Measurements from ENCODE around the gene LRFN5.

Gene LRFN5

DNA sequence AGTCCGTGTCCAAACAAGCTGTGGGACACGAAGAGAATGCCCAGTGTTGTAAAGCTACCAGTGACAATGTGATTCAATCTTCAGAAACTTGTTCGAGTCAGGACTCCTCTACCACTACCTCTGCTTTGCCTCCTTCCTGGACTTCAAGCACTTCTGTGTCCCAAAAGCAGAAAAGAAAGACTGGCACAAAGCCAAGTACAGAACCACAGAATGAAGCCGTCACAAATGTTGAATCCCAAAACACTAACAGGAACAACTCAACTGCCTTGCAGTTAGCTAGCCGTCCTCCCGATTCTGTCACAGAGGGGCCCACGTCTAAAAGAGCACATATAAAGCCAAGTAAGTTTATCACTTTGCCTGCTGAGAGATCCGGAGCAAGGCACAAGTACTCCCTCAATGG is 284.9 kb downstream of the LRFN5 start:
- H3K4me2 ChIP-seq (ENCODE audit: low read depth, low read length), result no peak overlapping the region

DNA sequence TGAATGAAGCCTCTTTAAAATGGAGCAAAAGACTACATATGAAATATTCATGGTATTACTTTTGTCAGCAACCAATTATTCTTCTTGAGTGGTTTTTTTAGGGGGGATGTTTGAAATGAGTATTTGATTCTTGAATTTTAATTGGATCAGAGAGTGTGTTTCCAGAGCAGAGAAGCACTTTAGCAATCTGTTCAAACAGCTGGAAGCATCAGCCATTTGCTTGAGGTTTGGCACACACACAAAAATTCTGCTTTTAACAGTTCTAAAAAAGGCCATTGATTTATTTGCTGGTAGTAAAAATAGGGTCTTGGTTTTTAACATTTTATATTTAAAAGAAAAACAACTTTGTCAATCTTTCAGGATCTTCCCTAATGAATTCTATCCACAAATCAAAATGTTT is 292.7 kb downstream of the LRFN5 start:
- H3K4me1 ChIP-seq (ENCODE audit: low read length), result no peaks in the 10 kb centered on the region
- no peaks in the 10 kb centered on the region; the same call in 1 of the 2 replicates for H3K9me3 ChIP-seq (replicated peaks; ENCODE audit: insufficient read depth, low read length)
- no peak for DNase-seq
- no peak overlapping the region for H3K27ac ChIP-seq (ENCODE audit: low read length)
- TF ChIP-seq CTCF (IDR thresholded peaks at IDR 0.05; ENCODE audit: low read length) (no peak), EZH2phosphoT487 (IDR thresholded peaks at IDR 0.05; ENCODE audit: low read length) (no peak), EZH2 (optimal IDR thresholded peaks at IDR 0.05; ENCODE audit: low read depth, low read length) (no peak)
- no peak overlapping the region for H3K4me2 ChIP-seq (ENCODE audit: low read depth, low read length)
- H3K4me3 ChIP-seq (ENCODE audit: low read length), result no peak overlapping the region
- no peaks in the 10 kb centered on the region for H3K36me3 ChIP-seq (replicated peaks; ENCODE audit: insufficient read depth, low read length)
- H3K9me2 ChIP-seq (replicated peaks; ENCODE audit: insufficient read depth, low read length), result no peaks in the 10 kb centered on the region
- no peaks in the 10 kb centered on the region for H3K27me3 ChIP-seq (replicated peaks; ENCODE audit: insufficient read depth, low read length)
- H3K9ac ChIP-seq (ENCODE audit: low read length), result no peak overlapping the region
- no peaks in the 10 kb centered on the region for H3K79me2 ChIP-seq (ENCODE audit: low read length)
- H3F3A ChIP-seq (ENCODE audit: insufficient read depth, low read length), result no peaks in the 10 kb centered on the region
- H2AFZ ChIP-seq (ENCODE audit: low read length), result no peak overlapping the region
- H4K20me1 ChIP-seq (ENCODE audit: insufficient read depth, low read length), result no peaks in the 10 kb centered on the region

More for the DNA sequence above, 284.9 kb downstream of the LRFN5 start:
- H4K20me1 ChIP-seq (ENCODE audit: insufficient read depth, low read length), result no peaks in the 10 kb centered on the region
- TF ChIP-seq EZH2phosphoT487 (IDR thresholded peaks at IDR 0.05; ENCODE audit: low read length) (no peak), EZH2 (optimal IDR thresholded peaks at IDR 0.05; ENCODE audit: low read depth, low read length) (no peak), CTCF (IDR thresholded peaks at IDR 0.05; ENCODE audit: low read length) (no peak)
- H3F3A ChIP-seq (ENCODE audit: insufficient read depth, low read length), result no peaks in the 10 kb centered on the region
- no peaks in the 10 kb centered on the region for H3K79me2 ChIP-seq (ENCODE audit: low read length)
- H3K4me1 ChIP-seq (ENCODE audit: low read length), result no peaks in the 10 kb centered on the region
- no peak for DNase-seq
- H3K27ac ChIP-seq (ENCODE audit: low read length), result no peak overlapping the region
- no peak overlapping the region for H2AFZ ChIP-seq (ENCODE audit: low read length)
- no peak overlapping the region for H3K9ac ChIP-seq (ENCODE audit: low read length)
- no peaks in the 10 kb centered on the region for H3K9me2 ChIP-seq (replicated peaks; ENCODE audit: insufficient read depth, low read length)
- H3K27me3 ChIP-seq (replicated peaks; ENCODE audit: insufficient read depth, low read length), result no peaks in the 10 kb centered on the region
- H3K9me3 ChIP-seq (replicated peaks; ENCODE audit: insufficient read depth, low read length), result no peaks in the 10 kb centered on the region
- H3K36me3 ChIP-seq (replicated peaks; ENCODE audit: insufficient read depth, low read length), result no peaks in the 10 kb centered on the region
- no peak overlapping the region for H3K4me3 ChIP-seq (ENCODE audit: low read length)

DNA sequence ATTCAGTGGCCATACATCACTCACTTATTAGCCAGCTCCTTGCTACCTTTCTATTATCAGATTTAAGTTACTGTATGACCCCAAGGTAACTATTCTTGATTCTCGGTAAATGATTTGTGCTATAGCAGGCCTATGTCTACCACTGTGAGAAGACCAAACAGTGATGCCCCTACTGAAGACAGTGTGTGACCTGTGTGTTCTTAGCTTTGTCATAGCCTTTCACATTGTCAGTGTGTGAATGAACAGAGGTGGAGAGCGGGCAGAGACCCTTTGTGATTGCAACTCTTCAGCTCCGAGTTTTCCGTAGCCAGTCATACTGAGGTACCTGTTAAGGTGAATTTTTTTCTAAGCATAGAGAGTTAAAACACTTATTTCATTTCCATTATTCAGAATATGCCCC is 294.0 kb downstream of the LRFN5 start:
- Histone ChIP-seq H3K9me2 (replicated peaks; ENCODE audit: insufficient read depth, low read length) (no peaks in the 10 kb centered on the region), H3K4me3 (ENCODE audit: low read length) (no peak overlapping the region), H3K36me3 (replicated peaks; ENCODE audit: insufficient read depth, low read length) (no peaks in the 10 kb centered on the region), H2AFZ (ENCODE audit: low read length) (no peak overlapping the region), H3K9me3 (replicated peaks; ENCODE audit: insufficient read depth, low read length) (no peaks in the 10 kb centered on the region; the same call in 1 of the 2 replicates), H3F3A (ENCODE audit: insufficient read depth, low read length) (no peaks in the 10 kb centered on the region), H3K4me1 (ENCODE audit: low read length) (no peaks in the 10 kb centered on the region), H3K27ac (ENCODE audit: low read length) (no peak overlapping the region), H3K4me2 (ENCODE audit: low read depth, low read length) (no peak overlapping the region), H4K20me1 (ENCODE audit: insufficient read depth, low read length) (no peaks in the 10 kb centered on the region), H3K79me2 (ENCODE audit: low read length) (no peaks in the 10 kb centered on the region), H3K9ac (ENCODE audit: low read length) (no peak overlapping the region), H3K27me3 (replicated peaks; ENCODE audit: insufficient read depth, low read length) (no peaks in the 10 kb centered on the region)
- DNase-seq, result no peak
- TF ChIP-seq EZH2phosphoT487 (IDR thresholded peaks at IDR 0.05; ENCODE audit: low read length) (no peak), CTCF (IDR thresholded peaks at IDR 0.05; ENCODE audit: low read length) (no peak), EZH2 (optimal IDR thresholded peaks at IDR 0.05; ENCODE audit: low read depth, low read length) (no peak)

Measured in MM.1S (cell line).